Endothelial cell of umbilical vein (primary cell): ENCODE data around the gene CAPN5. TPM values are rescaled to one million over a fixed set of nuclear protein-coding genes. Genes with fewer than 3 reads are reported as not detected.

Source experiments
- BruUV-seq: library from RNA; stranded (reverse); fragments of 400-500 nt; replicated peaks from 2 replicates; lab custom pipeline; 2021; lab: Mats Ljungman, UMichigan
- CTCF ChIA-PET: fragments of 300-600, 350-600 bp; sonication (Branson Sonifier 250); formaldehyde crosslinking; loops from one replicate; lab custom pipeline; 2021; ENCODE audit warnings: antibody characterized with exemption, inconsistent platforms; lab: Charles Lee
- POLR2A ChIA-PET: fragments of 300-600, 350-600 bp; sonication (Branson Sonifier 250); formaldehyde crosslinking; loops from one replicate; lab custom pipeline; 2021; ENCODE audit warnings: antibody characterized with exemption, inconsistent platforms; lab: Charles Lee
- DNase-seq: peaks from one replicate; pipeline ENCODE4 v3.0.0-alpha.2; 2011; ENCODE audit warnings: low read depth, low spot score
- FAIRE-seq: peaks from 2 replicates; lab custom pipeline; 2011; peaks lifted over from hg19 to GRCh38; lab: Jason Lieb, UNC
- H2AFZ ChIP-seq: 2 replicates; pipeline ENCODE4 v1.6.0; 2012; ENCODE audit warnings: low read depth, low read length, control low read depth, inconsistent platforms
- H3K27ac ChIP-seq: 2 replicates; pipeline ENCODE4 v1.5.1; 2011; ENCODE audit warnings: low read depth, mild to moderate bottlenecking, control low read depth, low read length, moderate library complexity; ENCODE audit not compliant: insufficient read depth
- H3K27me3 ChIP-seq, 2 experiments: 2 replicates each; pipeline versions ENCODE4 v1.6.0 to v1.6.1; 2011; ENCODE audit warnings: low read length in 2 of 2, mixed read lengths in 1 of 2; ENCODE audit not compliant: control insufficient read depth in 2 of 2, insufficient read depth in 2 of 2
- H3K36me3 ChIP-seq, 2 experiments: 2 replicates in 1 of 2; 3 replicates in 1 of 2; pipeline ENCODE4 v1.5.1; 2011; ENCODE audit warnings: low read length in 2 of 2, mild to moderate bottlenecking in 1 of 2, moderate library complexity in 1 of 2; ENCODE audit not compliant: control insufficient read depth in 2 of 2, insufficient read depth in 2 of 2; ENCODE audit errors: extremely low read depth in 1 of 2
- H3K4me1 ChIP-seq: 3 replicates; pipeline ENCODE4 v1.5.1; 2011; ENCODE audit warnings: mild to moderate bottlenecking, low read length; ENCODE audit not compliant: control insufficient read depth, insufficient read depth; ENCODE audit errors: extremely low read depth
- H3K4me2 ChIP-seq: 2 replicates; pipeline ENCODE4 v1.6.1; 2011; ENCODE audit warnings: low read length, control low read depth, mixed read lengths; ENCODE audit not compliant: insufficient read depth
- H3K4me3 ChIP-seq, 3 experiments: fragments of 200-600 bp in 1 of 3; sonication (generic), shearing (Covaris generic) in 1 of 3; replicated peaks in 1 of 3; 2 replicates each; pipeline ENCODE4 v1.5.1; 2011 to 2016; ENCODE audit warnings: control low read depth in 3 of 3, low read length in 3 of 3, mild to moderate bottlenecking in 2 of 3, inconsistent platforms in 1 of 3, low read depth in 1 of 3, moderate library complexity in 1 of 3; ENCODE audit not compliant: insufficient read depth in 1 of 3
- H3K79me2 ChIP-seq: 2 replicates; pipeline ENCODE4 v1.6.0; 2012; ENCODE audit warnings: low read length, inconsistent platforms; ENCODE audit not compliant: control insufficient read depth, insufficient read depth
- H3K9ac ChIP-seq: replicated peaks from 2 replicates; pipeline ENCODE3; 2011; ENCODE audit warnings: low read length, control low read depth; ENCODE audit not compliant: insufficient read depth; ENCODE audit errors: extremely low read depth
- H3K9me1 ChIP-seq: replicated peaks from 3 replicates; pipeline ENCODE4 v1.6.0; 2011; ENCODE audit warnings: mild to moderate bottlenecking, low read length; ENCODE audit not compliant: control insufficient read depth, insufficient read depth; ENCODE audit errors: extremely low read depth
- H3K9me3 ChIP-seq: replicated peaks from 2 replicates; pipeline ENCODE4 v1.5.1; 2012; ENCODE audit warnings: low read length, inconsistent platforms; ENCODE audit not compliant: control insufficient read depth, insufficient read depth
- H4K20me1 ChIP-seq: replicated peaks from 2 replicates; pipeline ENCODE3; 2011; ENCODE audit warnings: mild to moderate bottlenecking, low read length; ENCODE audit not compliant: control insufficient read depth, insufficient read depth; ENCODE audit errors: extremely low read depth
- EZH2 ChIP-seq: IDR thresholded peaks from 2 replicates; pipeline ENCODE4 v1.6.1; 2012; ENCODE audit warnings: borderline replicate concordance, low read depth, mild to moderate bottlenecking, moderate library complexity, low read length, inconsistent platforms; ENCODE audit not compliant: severe bottlenecking
- FOS ChIP-seq: IDR thresholded peaks from 2 replicates; pipeline ENCODE4 v1.6.1; 2011; ENCODE audit warnings: mild to moderate bottlenecking, low read length, moderate library complexity, borderline replicate concordance; ENCODE audit not compliant: insufficient read depth
- GATA2 ChIP-seq: IDR thresholded peaks from 2 replicates; pipeline ENCODE4 v1.7.0; 2011; ENCODE audit warnings: low read depth, mild to moderate bottlenecking, moderate library complexity, mixed read lengths, low read length; ENCODE audit not compliant: insufficient read length, insufficient read depth
- JUN ChIP-seq: IDR thresholded peaks from 2 replicates; pipeline ENCODE4 v1.6.1; 2011; ENCODE audit warnings: borderline replicate concordance, low read depth; ENCODE audit not compliant: insufficient read length, insufficient read depth
- MAX ChIP-seq: IDR thresholded peaks from 2 replicates; pipeline ENCODE4 v1.6.1; 2011; ENCODE audit not compliant: insufficient read depth, insufficient read length
- MYC ChIP-seq: IDR thresholded peaks from one replicate; pipeline ENCODE4 v1.6.1; 2011; ENCODE audit warnings: mild to moderate bottlenecking, low read depth, low read length
- POLR2A ChIP-seq: IDR thresholded peaks from 2 replicates; pipeline ENCODE4 v1.6.1; 2012; ENCODE audit warnings: low read depth, mild to moderate bottlenecking, control low read depth, low read length
- POLR2AphosphoS5 ChIP-seq: IDR thresholded peaks from 2 replicates; pipeline ENCODE4 v1.6.1; 2012; ENCODE audit warnings: low read depth, mild to moderate bottlenecking, control low read depth, low read length, moderate library complexity; ENCODE audit not compliant: insufficient read depth
- dilution Hi-C: fragments of 300-500 bp; cut with MboI; formaldehyde crosslinking; loops from one replicate; pipeline ENCODE4 v1.15.0; 2019; ENCODE audit warnings: low sequenced_read_pairs; ENCODE audit not compliant: extremely low pct_ligation_motif_present
- intact Hi-C: fragments of 100-400 bp; cut with micrococcal nuclease; formaldehyde crosslinking; loops from one replicate; pipeline ENCODE4 v1.10.0; 2022
- polyA plus RNA-seq, 4 experiments: library from polyadenylated mRNA; depleted of rRNA in 3 of 4; stranded (reverse) in 3 of 4; unstranded in 1 of 4; fragments of >200 nt; gene quantifications; 2 replicates each; pipeline versions ENCODE4 v1.2.1 to v1.2.3, GENCODE V29; 2011 to 2012; ENCODE audit warnings: missing spikeins in 1 of 4
- total RNA-seq: library from RNA; stranded (reverse); gene quantifications from 2 replicates; pipeline ENCODE4 v1.2.3, GENCODE V29; 2021
- TF ChIP-seq, protein P1 (sequence below), 2 donors: IDR thresholded peaks; 1 replicate in 1 of 2; 2 replicates in 1 of 2; pipeline ENCODE4 v1.5.1; 2011; ENCODE audit warnings: low read length in 2 of 2, mild to moderate bottlenecking in 2 of 2, moderate library complexity in 2 of 2, control low read depth in 1 of 2, inconsistent platforms in 1 of 2, low read depth in 1 of 2; ENCODE audit not compliant: insufficient read depth in 1 of 2; ENCODE audit errors: extremely low read depth in 1 of 2

CAPN5 gene
- total and polyA plus RNA-seq, 2 donors (not counting 3 experiments of a cell fraction or from before 2014, with no cell fraction given): 15.0 to 17.0 TPM

DNA sequence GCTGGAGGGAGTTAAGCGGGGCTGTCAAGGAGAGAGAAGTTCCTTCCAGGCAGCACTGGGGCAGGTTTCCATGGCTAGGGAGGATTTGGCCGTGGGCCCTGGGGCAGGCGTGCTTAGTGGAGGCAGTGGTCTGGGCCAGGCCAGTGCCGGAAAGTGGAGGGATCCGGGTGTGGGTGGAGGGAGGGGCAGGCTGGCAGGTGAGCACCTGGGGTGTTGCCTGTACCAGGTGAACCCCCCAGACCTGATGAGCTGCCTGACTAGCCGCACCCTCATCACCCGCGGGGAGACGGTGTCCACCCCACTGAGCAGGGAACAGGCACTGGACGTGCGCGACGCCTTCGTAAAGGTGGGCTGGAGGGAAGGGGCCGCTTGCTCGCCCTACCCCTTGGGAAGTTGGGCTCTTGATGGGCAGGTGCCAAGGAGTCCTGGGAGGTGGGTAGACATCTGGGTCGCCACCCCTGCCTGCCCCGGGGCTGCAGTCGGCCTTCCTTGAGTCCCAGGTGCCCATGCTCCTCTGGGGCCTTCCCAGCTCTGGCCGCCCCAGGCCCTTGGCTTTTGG lies 93.2 kb downstream of the CAPN5 start:
- H4K20me1 ChIP-seq: no peaks in the 10 kb centered on the region
- no peak overlapping the region for H3K9ac ChIP-seq
- ChIA-PET CTCF (no interaction called here), POLR2A (no interaction called here)
- BruUV-seq: no TSS peak
- H3K4me2 ChIP-seq: no peak overlapping the region
- DNase-seq (no peak), FAIRE-seq (no peak)
- no peak overlapping the region for H2AFZ ChIP-seq
- no peaks in the 10 kb centered on the region for H3K79me2 ChIP-seq
- H3K36me3 ChIP-seq: no peaks in the 10 kb centered on the region
- H3K9me3 ChIP-seq: no peaks in the 10 kb centered on the region
- TF ChIP-seq EZH2: no peak
- TF ChIP-seq, protein P1, sequence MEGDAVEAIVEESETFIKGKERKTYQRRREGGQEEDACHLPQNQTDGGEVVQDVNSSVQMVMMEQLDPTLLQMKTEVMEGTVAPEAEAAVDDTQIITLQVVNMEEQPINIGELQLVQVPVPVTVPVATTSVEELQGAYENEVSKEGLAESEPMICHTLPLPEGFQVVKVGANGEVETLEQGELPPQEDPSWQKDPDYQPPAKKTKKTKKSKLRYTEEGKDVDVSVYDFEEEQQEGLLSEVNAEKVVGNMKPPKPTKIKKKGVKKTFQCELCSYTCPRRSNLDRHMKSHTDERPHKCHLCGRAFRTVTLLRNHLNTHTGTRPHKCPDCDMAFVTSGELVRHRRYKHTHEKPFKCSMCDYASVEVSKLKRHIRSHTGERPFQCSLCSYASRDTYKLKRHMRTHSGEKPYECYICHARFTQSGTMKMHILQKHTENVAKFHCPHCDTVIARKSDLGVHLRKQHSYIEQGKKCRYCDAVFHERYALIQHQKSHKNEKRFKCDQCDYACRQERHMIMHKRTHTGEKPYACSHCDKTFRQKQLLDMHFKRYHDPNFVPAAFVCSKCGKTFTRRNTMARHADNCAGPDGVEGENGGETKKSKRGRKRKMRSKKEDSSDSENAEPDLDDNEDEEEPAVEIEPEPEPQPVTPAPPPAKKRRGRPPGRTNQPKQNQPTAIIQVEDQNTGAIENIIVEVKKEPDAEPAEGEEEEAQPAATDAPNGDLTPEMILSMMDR (IDR thresholded peaks at IDR 0.05; ENCODE audit: extremely low read depth in 1 of 2, insufficient read depth in 1 of 2, low read depth in 1 of 2, low read length in 2 of 2): no peak
- TF ChIP-seq POLR2A: no peak
- dilution Hi-C loops (no loop called here), intact Hi-C loops (no loop called here)
- no peaks in the 10 kb centered on the region for H3K9me1 ChIP-seq
- no peak overlapping the region for H3K27ac ChIP-seq
- no peaks in the 10 kb centered on the region for H3K4me1 ChIP-seq
- peaks cover 0 to 1% of the 10 kb centered on the region in 2 experiments for H3K27me3 ChIP-seq
- H3K4me3 ChIP-seq: no peak overlapping the region

GRCh38 chr11:77163271-77163670 lies 96.5 kb downstream of the CAPN5 start:
- FAIRE-seq (no peak), DNase-seq (no peak)
- Histone ChIP-seq H3K79me2 (no peaks in the 10 kb centered on the region), H3K9me3 (no peaks in the 10 kb centered on the region), H3K4me2 (no peak overlapping the region), H4K20me1 (no peaks in the 10 kb centered on the region), H3K27me3 (no peaks in the 10 kb centered on the region), H3K4me1 (peaks cover 11% of the 10 kb centered on the region), H3K36me3 (no peaks in the 10 kb centered on the region), H3K4me3 (no peak overlapping the region), H2AFZ (no peak overlapping the region), H3K9me1 (no peaks in the 10 kb centered on the region), H3K9ac (no peak overlapping the region), H3K27ac (no peak overlapping the region)
- intact Hi-C loops: no loop called here
- TF ChIP-seq MAX (no peak), MYC (no peak), POLR2A (no peak), EZH2 (no peak), FOS (no peak), GATA2 (no peak), POLR2AphosphoS5 (no peak), JUN (no peak)
- TF ChIP-seq, protein P1 (IDR thresholded peaks at IDR 0.05; ENCODE audit: extremely low read depth in 1 of 2, insufficient read depth in 1 of 2, low read depth in 1 of 2, low read length in 2 of 2): no peak
- dilution Hi-C loops: no loop called here
- BruUV-seq: no TSS peak
- CTCF ChIA-PET: interaction anchor here (2.0 kb wide), 1 partner anchor 36 kb away, joined by 8 read pairs; no protein-coding TSS in a partner anchor
- POLR2A ChIA-PET: no interaction called here
